ENCODE results near the gene CCN2. TPM values are rescaled to one million over a fixed set of nuclear protein-coding genes. Genes with fewer than 3 reads are reported as not detected.

Gene CCN2
- total RNA-seq, 1 experiment from 2014 or later = 3.1 TPM

DNA sequence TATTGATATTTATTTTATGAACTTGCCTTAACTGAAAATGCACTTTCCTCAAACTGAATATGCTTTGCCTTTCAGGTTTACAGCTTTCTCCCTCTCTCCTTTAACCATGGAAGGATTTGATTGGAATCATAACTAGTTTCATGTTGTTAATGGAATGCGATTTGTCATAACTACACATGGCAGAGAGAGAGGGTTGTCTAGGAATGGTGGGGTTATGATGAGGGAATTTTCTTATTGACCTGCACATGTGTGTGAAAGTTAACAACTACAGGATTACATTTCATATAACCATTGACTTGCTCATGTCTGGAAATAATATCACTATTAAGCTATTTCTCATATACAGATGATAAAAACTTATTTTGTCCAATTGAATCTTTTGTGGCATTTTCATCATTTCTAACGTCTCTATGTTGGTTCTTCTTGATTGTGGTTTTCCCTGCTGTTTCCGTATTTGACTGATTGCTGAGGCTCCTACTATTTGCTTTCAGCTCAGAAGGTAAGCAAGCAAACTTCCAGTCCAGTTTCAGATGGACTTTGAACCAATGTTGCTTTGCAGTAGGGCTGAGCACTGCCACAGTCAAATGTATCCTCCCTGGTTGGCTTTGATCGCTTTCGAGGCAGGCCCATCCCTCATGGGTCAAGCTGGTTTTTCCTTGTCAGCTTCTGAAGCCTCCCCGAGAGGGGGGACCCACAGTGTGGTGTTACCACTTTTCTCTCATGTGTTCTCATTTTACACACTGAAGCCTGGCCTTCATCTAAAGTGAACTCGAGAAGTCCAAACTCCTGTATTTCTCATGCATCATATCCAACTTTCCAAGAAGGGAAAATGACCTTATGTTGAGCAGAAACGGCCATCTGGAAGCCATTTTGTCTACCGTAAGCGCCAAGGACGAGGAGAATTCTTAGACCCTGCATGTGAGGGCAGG, 7.6 kb upstream of the CCN2 start:
- no peak for TF ChIP-seq RAD21 (IDR thresholded peaks at IDR 0.05; ENCODE audit: low read depth)
- TF ChIP-seq POLR2A (IDR thresholded peaks at IDR 0.05; ENCODE audit: borderline replicate concordance, extremely low read depth, insufficient read depth, insufficient read length) = no peak
- TF ChIP-seq, protein P1, sequence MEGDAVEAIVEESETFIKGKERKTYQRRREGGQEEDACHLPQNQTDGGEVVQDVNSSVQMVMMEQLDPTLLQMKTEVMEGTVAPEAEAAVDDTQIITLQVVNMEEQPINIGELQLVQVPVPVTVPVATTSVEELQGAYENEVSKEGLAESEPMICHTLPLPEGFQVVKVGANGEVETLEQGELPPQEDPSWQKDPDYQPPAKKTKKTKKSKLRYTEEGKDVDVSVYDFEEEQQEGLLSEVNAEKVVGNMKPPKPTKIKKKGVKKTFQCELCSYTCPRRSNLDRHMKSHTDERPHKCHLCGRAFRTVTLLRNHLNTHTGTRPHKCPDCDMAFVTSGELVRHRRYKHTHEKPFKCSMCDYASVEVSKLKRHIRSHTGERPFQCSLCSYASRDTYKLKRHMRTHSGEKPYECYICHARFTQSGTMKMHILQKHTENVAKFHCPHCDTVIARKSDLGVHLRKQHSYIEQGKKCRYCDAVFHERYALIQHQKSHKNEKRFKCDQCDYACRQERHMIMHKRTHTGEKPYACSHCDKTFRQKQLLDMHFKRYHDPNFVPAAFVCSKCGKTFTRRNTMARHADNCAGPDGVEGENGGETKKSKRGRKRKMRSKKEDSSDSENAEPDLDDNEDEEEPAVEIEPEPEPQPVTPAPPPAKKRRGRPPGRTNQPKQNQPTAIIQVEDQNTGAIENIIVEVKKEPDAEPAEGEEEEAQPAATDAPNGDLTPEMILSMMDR (IDR thresholded peaks at IDR 0.05 in 2 of 3, conservative IDR thresholded peaks at IDR 0.05 in 1 of 3; ENCODE audit: borderline replicate concordance in 1 of 3, insufficient read depth in 1 of 3, low read depth in 2 of 3, low read length in 2 of 3) = no peak
- DNase-seq (ENCODE audit: low read depth, low spot score) (no peak), ATAC-seq (no peak)
- H3K27me3 ChIP-seq (ENCODE audit: insufficient read depth, low read length) = no peaks in the 10 kb centered on the region
- ChIA-PET CTCF (interaction anchor here (0.9 to 1.3 kb wide), 2 partner anchors 44 to 301 kb away, joined by 4 read pairs; no protein-coding TSS in a partner anchor), RAD21 (ENCODE audit: low non-redundant PET in 1 of 2, low total read pairs in 2 of 2, uncharacterized antibody in 2 of 2, unreplicated experiment in 2 of 2) (no interaction called here), POLR2A (interaction anchor here (0.7 kb wide), 1 partner anchor 12 kb away, joined by 3 read pairs; no protein-coding TSS in a partner anchor)
- no peaks in the 10 kb centered on the region for H3K9me3 ChIP-seq (ENCODE audit: control insufficient read depth in 1 of 2, insufficient read depth in 1 of 2, low read depth in 1 of 2, low read length in 2 of 2)
- H3K36me3 ChIP-seq (ENCODE audit: control insufficient read depth in 1 of 2, insufficient read depth in 2 of 2, low read length in 2 of 2) = no peaks in the 10 kb centered on the region
- H3K4me1 ChIP-seq (ENCODE audit: control insufficient read depth in 1 of 2, insufficient read depth in 2 of 2, low read length in 2 of 2) = peaks cover 0 to 11% of the 10 kb centered on the region in 2 experiments; a peak in 2 of 4 replicates
- intact Hi-C loops (cut with micrococcal nuclease) = no loop called here
- H3K9ac ChIP-seq (ENCODE audit: low read length) = no peak overlapping the region
- no peak overlapping the region for H3K4me2 ChIP-seq (ENCODE audit: low read length)
- no peaks in the 10 kb centered on the region for H3K79me2 ChIP-seq (ENCODE audit: insufficient read depth, low read length)
- BruUV-seq (replicated peaks) = no TSS peak
- H3K27ac ChIP-seq (ENCODE audit: low read depth, low read length) = no peak overlapping the region
- H3K9me2 ChIP-seq (ENCODE audit: insufficient read depth) = no peaks in the 10 kb centered on the region
- H4K20me1 ChIP-seq (ENCODE audit: insufficient read depth) = no peaks in the 10 kb centered on the region
- H2AFZ ChIP-seq (ENCODE audit: low read depth, low read length, poor library complexity, severe bottlenecking) = no peak overlapping the region
- H3K4me3 ChIP-seq (replicated peaks in 1 of 2; ENCODE audit: low read depth in 1 of 2, low read length in 2 of 2) = no peak overlapping the region

DNA sequence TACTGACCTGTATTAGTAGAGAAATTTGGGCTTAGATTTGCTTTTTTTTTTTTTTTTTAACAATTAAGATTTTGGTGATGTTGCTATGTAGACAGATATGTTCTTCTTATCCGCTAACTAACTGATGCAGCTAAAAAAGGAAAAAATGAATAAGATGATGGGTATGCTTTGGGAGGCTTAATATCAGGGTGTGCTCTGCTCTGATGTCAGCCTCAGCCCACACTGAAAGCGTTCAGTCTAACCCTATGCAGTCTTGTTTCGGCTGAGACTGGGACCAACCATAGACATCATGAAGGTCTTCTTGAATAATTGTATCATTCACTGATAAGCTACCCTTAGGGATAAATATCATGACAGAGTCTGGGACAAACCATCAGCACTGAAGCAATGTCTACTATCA, 6.9 kb upstream of the CCN2 start:
- H3K9me3 ChIP-seq (ENCODE audit: control insufficient read depth in 1 of 2, insufficient read depth in 1 of 2, low read depth in 1 of 2, low read length in 2 of 2) = no peaks in the 10 kb centered on the region
- CTCF ChIA-PET = no interaction called here
- RAD21 ChIA-PET (ENCODE audit: low non-redundant PET in 1 of 2, low total read pairs in 2 of 2, uncharacterized antibody in 2 of 2, unreplicated experiment in 2 of 2) = no interaction called here
- H3K4me2 ChIP-seq (ENCODE audit: low read length) = no peak overlapping the region
- no peaks in the 10 kb centered on the region for H3K9me2 ChIP-seq (ENCODE audit: insufficient read depth)
- H3K27ac ChIP-seq (ENCODE audit: low read depth, low read length) = no peak overlapping the region
- H3K27me3 ChIP-seq (ENCODE audit: insufficient read depth, low read length) = no peaks in the 10 kb centered on the region
- H3K4me1 ChIP-seq (ENCODE audit: control insufficient read depth in 1 of 2, insufficient read depth in 2 of 2, low read length in 2 of 2) = peaks cover 0 to 12% of the 10 kb centered on the region in 2 experiments; a peak in 2 of 4 replicates
- H3K4me3 ChIP-seq (replicated peaks in 1 of 2; ENCODE audit: low read depth in 1 of 2, low read length in 2 of 2) = no peak overlapping the region
- no peaks in the 10 kb centered on the region for H3K36me3 ChIP-seq (ENCODE audit: control insufficient read depth in 1 of 2, insufficient read depth in 2 of 2, low read length in 2 of 2)
- POLR2A ChIA-PET = interaction anchor here (0.7 kb wide), 1 partner anchor 12 kb away, joined by 3 read pairs; no protein-coding TSS in a partner anchor
- intact Hi-C loops (cut with micrococcal nuclease) = no loop called here
- H3K79me2 ChIP-seq (ENCODE audit: insufficient read depth, low read length) = no peaks in the 10 kb centered on the region
- H2AFZ ChIP-seq (ENCODE audit: low read depth, low read length, poor library complexity, severe bottlenecking) = no peak overlapping the region
- ATAC-seq (no peak), DNase-seq (ENCODE audit: low read depth, low spot score) (no peak)
- H3K9ac ChIP-seq (ENCODE audit: low read length) = no peak overlapping the region
- BruUV-seq (replicated peaks) = no TSS peak
- no peaks in the 10 kb centered on the region for H4K20me1 ChIP-seq (ENCODE audit: insufficient read depth)
- TF ChIP-seq ELF1 (IDR thresholded peaks at IDR 0.05; ENCODE audit: borderline replicate concordance, low read depth) = no peak
- no peak for TF ChIP-seq YY1 (IDR thresholded peaks at IDR 0.05; ENCODE audit: extremely low read depth, insufficient replicate concordance, low read depth, low read length)
- TF ChIP-seq, protein P2, sequence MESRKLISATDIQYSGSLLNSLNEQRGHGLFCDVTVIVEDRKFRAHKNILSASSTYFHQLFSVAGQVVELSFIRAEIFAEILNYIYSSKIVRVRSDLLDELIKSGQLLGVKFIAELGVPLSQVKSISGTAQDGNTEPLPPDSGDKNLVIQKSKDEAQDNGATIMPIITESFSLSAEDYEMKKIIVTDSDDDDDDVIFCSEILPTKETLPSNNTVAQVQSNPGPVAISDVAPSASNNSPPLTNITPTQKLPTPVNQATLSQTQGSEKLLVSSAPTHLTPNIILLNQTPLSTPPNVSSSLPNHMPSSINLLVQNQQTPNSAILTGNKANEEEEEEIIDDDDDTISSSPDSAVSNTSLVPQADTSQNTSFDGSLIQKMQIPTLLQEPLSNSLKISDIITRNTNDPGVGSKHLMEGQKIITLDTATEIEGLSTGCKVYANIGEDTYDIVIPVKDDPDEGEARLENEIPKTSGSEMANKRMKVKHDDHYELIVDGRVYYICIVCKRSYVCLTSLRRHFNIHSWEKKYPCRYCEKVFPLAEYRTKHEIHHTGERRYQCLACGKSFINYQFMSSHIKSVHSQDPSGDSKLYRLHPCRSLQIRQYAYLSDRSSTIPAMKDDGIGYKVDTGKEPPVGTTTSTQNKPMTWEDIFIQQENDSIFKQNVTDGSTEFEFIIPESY (IDR thresholded peaks at IDR 0.05; ENCODE audit: extremely low read depth, insufficient replicate concordance, low read length) = no peak
- TF ChIP-seq CBX3 (IDR thresholded peaks at IDR 0.05; ENCODE audit: low read depth) = no peak
- TF ChIP-seq CEBPB (IDR thresholded peaks at IDR 0.05; ENCODE audit: low read depth) = no peak
- TF ChIP-seq, protein P3, sequence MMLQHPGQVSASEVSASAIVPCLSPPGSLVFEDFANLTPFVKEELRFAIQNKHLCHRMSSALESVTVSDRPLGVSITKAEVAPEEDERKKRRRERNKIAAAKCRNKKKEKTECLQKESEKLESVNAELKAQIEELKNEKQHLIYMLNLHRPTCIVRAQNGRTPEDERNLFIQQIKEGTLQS (IDR thresholded peaks at IDR 0.05) = no peak
- TF ChIP-seq SP1 (IDR thresholded peaks at IDR 0.05; ENCODE audit: low read depth) = no peak
- TF ChIP-seq FOSL1 (IDR thresholded peaks at IDR 0.05; ENCODE audit: low read depth) = no peak
- TF ChIP-seq, protein P1 (IDR thresholded peaks at IDR 0.05 in 2 of 3, conservative IDR thresholded peaks at IDR 0.05 in 1 of 3; ENCODE audit: borderline replicate concordance in 1 of 3, insufficient read depth in 1 of 3, low read depth in 2 of 3, low read length in 2 of 3) = no peak
